Activated naive CD8-positive, alpha-beta T cell treated with anti-CD3 and anti-CD28 coated beads, Interleukin-2, amount 10 ng/mL, durations not matched to agents 7 days and 5 days (primary cell): ENCODE results near the gene FPGT. TPM values are rescaled to one million over a fixed set of nuclear protein-coding genes. Genes with fewer than 3 reads are reported as not detected.
"Not testable (repeated sequence)": the region's sequence is repeated elsewhere in the genome, so short reads cannot be mapped to it uniquely, and the experiment has no call there.

ENCODE experiments used
- ATAC-seq: fragments of 150-1000 bp; cut with Tn5 transposase; one replicate; pipeline ENCODE4 v1.10.0; 2021; ENCODE audit warnings: low read depth, moderate library complexity
- POLR2A ChIA-PET: fragments of 350-600 bp; sonication (Branson Sonifier 250); formaldehyde crosslinking; loops from one replicate; lab custom pipeline; 2021; ENCODE audit warnings: antibody characterized with exemption; lab: Charles Lee
- DNase-seq: peaks from one replicate; pipeline ENCODE4 v3.0.0; 2021
- H3K27ac Mint-ChIP-seq: one replicate; pipeline ENCODE4 v1.8.0; 2022; ENCODE audit warnings: mild to moderate bottlenecking, mixed read lengths
- H3K27me3 Mint-ChIP-seq: one replicate; pipeline ENCODE4 v1.8.0; 2022; ENCODE audit warnings: mild to moderate bottlenecking, moderate library complexity, mixed read lengths
- H3K36me3 Mint-ChIP-seq: one replicate; pipeline ENCODE4 v1.8.0; 2021; ENCODE audit warnings: mild to moderate bottlenecking, mixed read lengths
- H3K4me1 Mint-ChIP-seq: one replicate; pipeline ENCODE4 v1.8.0; 2021; ENCODE audit warnings: mixed read lengths
- H3K4me3 Mint-ChIP-seq: one replicate; pipeline ENCODE4 v1.8.0; 2022; ENCODE audit warnings: mild to moderate bottlenecking, moderate library complexity, mixed read lengths
- H3K9me3 Mint-ChIP-seq: one replicate; pipeline ENCODE4 v1.8.0; 2021; ENCODE audit warnings: mixed read lengths
- total RNA-seq, 2 experiments: library from RNA; stranded (reverse); gene quantifications; one replicate each; pipeline ENCODE4 v1.2.3, GENCODE V29; 2021

The FPGT gene
- 10 to 100 TPM in 1 of 2 experiments, 1 to 10 TPM in 1; 9.9 to 12.4 TPM for total RNA-seq

- H3K27ac Mint-ChIP-seq = peak within 1 kb of the TSS; percentile 91
- peak within 1 kb of the TSS; percentile 93 for H3K4me3 Mint-ChIP-seq
- H3K9me3 Mint-ChIP-seq = no peaks in the 10 kb centered on the region
- H3K4me1 Mint-ChIP-seq = peaks cover 14% of the 10 kb centered on the region
- POLR2A ChIA-PET = interaction anchor here (1.6 kb wide), 1 partner anchor 535 kb away, joined by 7 read pairs; the partner anchor contains the start of genes CRYZ and TYW3
- no peaks in the 10 kb centered on the region for H3K27me3 Mint-ChIP-seq
- H3K36me3 Mint-ChIP-seq = peaks cover 7% of the 10 kb centered on the region
- peak; percentile 98 for ATAC-seq
- peak; percentile 98 for DNase-seq
Observed at GRCh38 chr1:74197657-74198552, at the start of gene FPGT, which contains the start of gene LRRIQ3. Gene FPGT (plus strand): TSS chr1:74198242. CDS start chr1:74198279, 37 bp downstream. Gene LRRIQ3 (minus strand): TSS chr1:74198176. CDS start chr1:74183684, 14,492 bp downstream.

GRCh38 chr1:74160046-74160445 lies 38.0 kb upstream of the FPGT start:
- Mint-ChIP-seq H3K27ac (no peak overlapping the region), H3K27me3 (no peaks in the 10 kb centered on the region), H3K36me3 (no peaks in the 10 kb centered on the region), H3K4me3 (no peak overlapping the region), H3K9me3 (no peaks in the 10 kb centered on the region), H3K4me1 (no peaks in the 10 kb centered on the region)
- POLR2A ChIA-PET = no interaction called here
- DNase-seq (no peak), ATAC-seq (no peak)

GRCh38 chr1:74161497-74161896 lies 36.5 kb upstream of the FPGT start:
- ATAC-seq (no peak), DNase-seq (no peak)
- Mint-ChIP-seq H3K27me3 (no peaks in the 10 kb centered on the region), H3K4me1 (no peaks in the 10 kb centered on the region), H3K4me3 (no peak overlapping the region), H3K36me3 (no peaks in the 10 kb centered on the region), H3K9me3 (peaks cover 1% of the 10 kb centered on the region), H3K27ac (no peak overlapping the region)
- POLR2A ChIA-PET = no interaction called here

- ATAC-seq (no peak), DNase-seq (no peak)
- no peaks in the 10 kb centered on the region for H3K36me3 Mint-ChIP-seq
- H3K4me3 Mint-ChIP-seq = no peak overlapping the region
- H3K9me3 Mint-ChIP-seq = peaks cover 4% of the 10 kb centered on the region
- no peaks in the 10 kb centered on the region for H3K27me3 Mint-ChIP-seq
- H3K27ac Mint-ChIP-seq = no peak overlapping the region
- no peaks in the 10 kb centered on the region for H3K4me1 Mint-ChIP-seq
- POLR2A ChIA-PET = no interaction called here
Observed at GRCh38 chr1:74162333-74162732, 35.7 kb upstream of the FPGT start.

GRCh38 chr1:74174423-74174822 lies 23.6 kb upstream of the FPGT start:
- H3K9me3 Mint-ChIP-seq, DNase-seq, H3K4me3 Mint-ChIP-seq, H3K36me3 Mint-ChIP-seq, H3K27ac Mint-ChIP-seq, ATAC-seq, POLR2A ChIA-PET, H3K27me3 Mint-ChIP-seq, H3K4me1 Mint-ChIP-seq: not testable (repeated sequence)

- ATAC-seq (no peak), DNase-seq (no peak)
- POLR2A ChIA-PET = no interaction called here
- Mint-ChIP-seq H3K4me3 (no peak overlapping the region), H3K9me3 (peaks cover 2% of the 10 kb centered on the region), H3K4me1 (no peaks in the 10 kb centered on the region), H3K27ac (no peak overlapping the region), H3K27me3 (no peaks in the 10 kb centered on the region), H3K36me3 (no peaks in the 10 kb centered on the region)
Observed at GRCh38 chr1:74180490-74180889, 17.6 kb upstream of the FPGT start.

GRCh38 chr1:74193908-74194307 lies 4.1 kb upstream of the FPGT start:
- POLR2A ChIA-PET = no interaction called here
- no peak overlapping the region for H3K4me3 Mint-ChIP-seq
- H3K27me3 Mint-ChIP-seq = no peaks in the 10 kb centered on the region
- no peak overlapping the region for H3K27ac Mint-ChIP-seq
- DNase-seq = no peak
- no peak for ATAC-seq
- peaks cover 4% of the 10 kb centered on the region for H3K36me3 Mint-ChIP-seq
- peaks cover 11% of the 10 kb centered on the region for H3K4me1 Mint-ChIP-seq
- H3K9me3 Mint-ChIP-seq = no peaks in the 10 kb centered on the region

GRCh38 chr1:74195339-74195738 lies 2.7 kb upstream of the FPGT start:
- peaks cover under 1% of the 10 kb centered on the region for H3K36me3 Mint-ChIP-seq
- H3K9me3 Mint-ChIP-seq = no peaks in the 10 kb centered on the region
- H3K27ac Mint-ChIP-seq = no peak overlapping the region
- ATAC-seq = no peak
- POLR2A ChIA-PET = no interaction called here
- no peak for DNase-seq
- H3K27me3 Mint-ChIP-seq = no peaks in the 10 kb centered on the region
- H3K4me1 Mint-ChIP-seq = peaks cover 14% of the 10 kb centered on the region
- H3K4me3 Mint-ChIP-seq = no peak overlapping the region

- no peaks in the 10 kb centered on the region for H3K9me3 Mint-ChIP-seq
- peak overlapping the region; percentile 93 for H3K4me3 Mint-ChIP-seq
- peaks cover 14% of the 10 kb centered on the region for H3K4me1 Mint-ChIP-seq
- POLR2A ChIA-PET = interaction anchor here (1.6 kb wide), 1 partner anchor 536 kb away, joined by 7 read pairs; the partner anchor contains the start of genes CRYZ and TYW3
- H3K27me3 Mint-ChIP-seq = no peaks in the 10 kb centered on the region
- ATAC-seq (no peak), DNase-seq (no peak)
- peak overlapping the region; percentile 91 for H3K27ac Mint-ChIP-seq
- peaks cover 7% of the 10 kb centered on the region for H3K36me3 Mint-ChIP-seq
Observed at GRCh38 chr1:74197255-74197654, 787 bp upstream of the FPGT start.

GRCh38 chr1:74199504-74199903 lies 1.5 kb downstream of the FPGT start:
- POLR2A ChIA-PET = no interaction called here
- no peaks in the 10 kb centered on the region for H3K9me3 Mint-ChIP-seq
- no peak for DNase-seq
- peaks cover 7% of the 10 kb centered on the region for H3K36me3 Mint-ChIP-seq
- no peak for ATAC-seq
- peaks cover 14% of the 10 kb centered on the region for H3K4me1 Mint-ChIP-seq
- no peak overlapping the region for H3K27ac Mint-ChIP-seq
- no peaks in the 10 kb centered on the region for H3K27me3 Mint-ChIP-seq
- H3K4me3 Mint-ChIP-seq = peak overlapping the region; percentile 93

- DNase-seq (no peak), ATAC-seq (no peak)
- Mint-ChIP-seq H3K4me1 (peaks cover 2% of the 10 kb centered on the region), H3K36me3 (peaks cover 16% of the 10 kb centered on the region), H3K9me3 (no peaks in the 10 kb centered on the region), H3K4me3 (no peak overlapping the region), H3K27me3 (no peaks in the 10 kb centered on the region), H3K27ac (no peak overlapping the region)
- POLR2A ChIA-PET = no interaction called here
Observed at GRCh38 chr1:74205266-74205665, 7.2 kb downstream of the FPGT start.

- no peaks in the 10 kb centered on the region for H3K27me3 Mint-ChIP-seq
- no peak for ATAC-seq
- H3K4me3 Mint-ChIP-seq = no peak overlapping the region
- no peaks in the 10 kb centered on the region for H3K36me3 Mint-ChIP-seq
- no peak for DNase-seq
- H3K9me3 Mint-ChIP-seq = no peaks in the 10 kb centered on the region
- no peak overlapping the region for H3K27ac Mint-ChIP-seq
- no peaks in the 10 kb centered on the region for H3K4me1 Mint-ChIP-seq
- POLR2A ChIA-PET = no interaction called here
Observed at GRCh38 chr1:74215229-74215628, 17.2 kb downstream of the FPGT start.

GRCh38 chr1:74222701-74223100 lies 24.7 kb downstream of the FPGT start:
- POLR2A ChIA-PET = no interaction called here
- no peak overlapping the region for H3K27ac Mint-ChIP-seq
- ATAC-seq = no peak
- peaks cover 7% of the 10 kb centered on the region for H3K9me3 Mint-ChIP-seq
- H3K4me1 Mint-ChIP-seq = no peaks in the 10 kb centered on the region
- H3K36me3 Mint-ChIP-seq = no peaks in the 10 kb centered on the region
- H3K4me3 Mint-ChIP-seq = no peak overlapping the region
- H3K27me3 Mint-ChIP-seq = no peaks in the 10 kb centered on the region
- DNase-seq = no peak

- ATAC-seq (no peak), DNase-seq (no peak)
- no peak overlapping the region for H3K27ac Mint-ChIP-seq
- H3K4me3 Mint-ChIP-seq = no peak overlapping the region
- POLR2A ChIA-PET = no interaction called here
- peaks cover 8% of the 10 kb centered on the region for H3K9me3 Mint-ChIP-seq
- no peaks in the 10 kb centered on the region for H3K4me1 Mint-ChIP-seq
- no peaks in the 10 kb centered on the region for H3K36me3 Mint-ChIP-seq
- no peaks in the 10 kb centered on the region for H3K27me3 Mint-ChIP-seq
Observed at GRCh38 chr1:74223453-74223852, 25.4 kb downstream of the FPGT start.
